GM12873 (cell line): ENCODE results near the gene TSPYL6.

ENCODE experiments used
- TF ChIP-seq, protein P1 (sequence below): IDR thresholded peaks from 2 replicates; pipeline ENCODE4 v1.5.1; 2012; ENCODE audit warnings: low read depth, mild to moderate bottlenecking, moderate library complexity, low read length, control low read depth; ENCODE audit not compliant: insufficient read depth; ENCODE audit errors: missing control alignments

TSPYL6 gene

DNA sequence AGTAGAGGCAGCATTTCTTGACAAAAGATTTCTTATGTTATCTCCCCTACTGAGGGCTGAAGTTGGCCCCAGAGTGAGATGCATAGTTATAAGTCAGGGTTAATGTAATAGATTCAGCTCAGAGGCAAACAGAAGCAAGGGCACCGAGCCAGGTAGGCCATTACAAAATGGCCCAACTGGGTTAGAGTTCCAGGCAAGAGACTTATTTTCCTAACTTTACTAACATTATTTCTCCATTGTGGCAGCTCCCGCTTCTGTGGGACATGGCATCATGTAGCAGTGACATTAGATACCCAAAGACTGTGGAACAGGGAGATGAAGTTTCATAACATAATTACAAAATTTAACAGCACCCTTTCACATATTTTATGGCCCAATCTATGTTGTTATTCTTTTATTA, 27.1 kb downstream of the TSPYL6 start:
- TF ChIP-seq, protein P1, sequence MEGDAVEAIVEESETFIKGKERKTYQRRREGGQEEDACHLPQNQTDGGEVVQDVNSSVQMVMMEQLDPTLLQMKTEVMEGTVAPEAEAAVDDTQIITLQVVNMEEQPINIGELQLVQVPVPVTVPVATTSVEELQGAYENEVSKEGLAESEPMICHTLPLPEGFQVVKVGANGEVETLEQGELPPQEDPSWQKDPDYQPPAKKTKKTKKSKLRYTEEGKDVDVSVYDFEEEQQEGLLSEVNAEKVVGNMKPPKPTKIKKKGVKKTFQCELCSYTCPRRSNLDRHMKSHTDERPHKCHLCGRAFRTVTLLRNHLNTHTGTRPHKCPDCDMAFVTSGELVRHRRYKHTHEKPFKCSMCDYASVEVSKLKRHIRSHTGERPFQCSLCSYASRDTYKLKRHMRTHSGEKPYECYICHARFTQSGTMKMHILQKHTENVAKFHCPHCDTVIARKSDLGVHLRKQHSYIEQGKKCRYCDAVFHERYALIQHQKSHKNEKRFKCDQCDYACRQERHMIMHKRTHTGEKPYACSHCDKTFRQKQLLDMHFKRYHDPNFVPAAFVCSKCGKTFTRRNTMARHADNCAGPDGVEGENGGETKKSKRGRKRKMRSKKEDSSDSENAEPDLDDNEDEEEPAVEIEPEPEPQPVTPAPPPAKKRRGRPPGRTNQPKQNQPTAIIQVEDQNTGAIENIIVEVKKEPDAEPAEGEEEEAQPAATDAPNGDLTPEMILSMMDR: no peak

DNA sequence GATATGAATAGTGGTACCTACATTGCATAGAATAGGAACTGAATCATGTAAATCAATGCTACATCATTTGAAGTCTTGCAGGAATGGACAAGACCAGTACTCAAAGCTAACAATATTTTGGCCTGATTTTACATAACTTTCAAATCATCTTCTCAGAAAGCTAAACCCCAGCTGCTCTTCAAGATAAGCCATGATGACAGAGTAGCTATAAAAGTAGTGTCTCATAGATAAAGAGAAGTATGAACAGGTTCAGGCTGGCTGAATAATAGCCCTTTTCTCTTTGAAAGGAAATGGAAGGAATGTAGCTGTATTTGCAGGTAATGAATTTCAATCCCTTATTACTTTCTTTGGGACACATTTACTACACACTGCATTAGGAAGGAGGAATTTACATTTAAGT, 28.2 kb downstream of the TSPYL6 start:
- TF ChIP-seq, protein P1: no peak

DNA sequence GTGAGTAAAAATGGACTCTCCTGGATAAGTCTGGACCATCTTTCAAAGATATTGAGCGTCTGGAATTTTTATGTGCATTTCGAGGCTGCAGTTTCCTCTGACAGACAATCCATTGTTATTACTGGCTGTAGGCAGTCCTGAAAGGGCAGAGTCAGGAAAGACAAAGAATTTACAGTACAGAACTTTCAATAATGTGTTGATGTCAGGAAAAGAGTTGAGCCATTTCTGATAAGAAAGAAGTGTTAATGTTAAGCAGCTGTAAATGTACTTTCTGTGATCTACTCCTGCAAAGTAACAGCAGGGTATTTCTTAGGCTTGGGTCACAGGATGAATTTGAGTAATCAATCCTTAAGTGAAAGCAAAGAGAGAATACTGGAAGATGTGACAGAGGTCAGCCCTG, 29.8 kb downstream of the TSPYL6 start:
- TF ChIP-seq, protein P1: no peak

DNA sequence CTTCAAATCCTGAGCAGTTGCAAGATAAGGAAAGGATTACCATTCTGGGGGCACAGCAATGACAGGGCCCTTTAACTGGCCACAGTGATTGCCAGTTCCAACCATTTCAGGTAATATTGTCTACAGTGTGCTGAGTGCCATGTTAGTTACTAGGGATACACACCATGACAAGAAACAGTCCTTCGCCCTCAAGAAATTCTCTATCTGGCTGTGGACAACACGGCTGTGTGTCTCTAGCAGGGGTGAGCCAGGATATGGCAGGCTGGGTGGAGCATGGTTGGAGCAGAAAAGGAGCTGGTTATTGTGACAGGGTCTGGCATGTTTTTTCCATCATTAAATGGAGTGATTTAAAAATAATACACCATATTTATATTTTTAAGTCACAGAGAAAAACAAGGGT, 31.0 kb downstream of the TSPYL6 start:
- TF ChIP-seq, protein P1: no peak

DNA sequence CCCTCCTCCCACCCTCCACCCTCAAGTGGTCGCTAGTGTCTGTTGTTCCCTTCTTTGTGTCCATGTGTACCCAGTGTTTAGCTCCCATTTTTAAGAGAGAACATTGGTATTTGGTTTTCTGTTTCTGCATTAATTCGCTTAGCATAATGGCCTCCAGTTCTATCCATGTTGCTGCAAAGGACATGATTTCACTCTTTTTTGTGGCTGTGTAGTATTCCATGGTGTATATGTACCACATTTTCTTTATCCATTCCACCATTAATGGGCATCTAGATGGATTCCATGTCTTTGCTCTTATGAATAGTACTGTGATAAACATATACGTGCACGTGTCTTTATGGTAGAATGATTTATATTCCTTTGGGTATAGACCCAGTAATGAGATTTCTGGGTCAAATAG, 42.9 kb downstream of the TSPYL6 start:
- TF ChIP-seq, protein P1: no peak

DNA sequence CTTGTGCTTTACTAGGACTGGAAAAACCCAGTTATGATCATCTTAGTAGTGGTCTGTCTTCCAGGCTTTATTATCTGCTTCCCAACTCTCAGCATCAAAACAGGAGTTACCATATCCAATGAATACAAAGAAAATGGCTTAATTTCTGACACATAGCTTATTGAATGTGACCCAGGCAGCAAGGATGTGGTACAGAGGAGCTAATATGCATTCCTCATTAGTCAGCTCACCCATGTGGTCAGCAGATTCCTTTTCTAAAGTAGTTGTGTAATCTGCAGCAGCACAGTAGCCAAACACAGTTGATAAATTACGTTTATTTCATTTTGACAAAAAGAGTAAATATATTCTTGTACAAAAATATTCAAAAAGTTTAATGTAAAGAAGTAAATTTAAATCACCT, 43.6 kb downstream of the TSPYL6 start:
- TF ChIP-seq, protein P1: no peak

DNA sequence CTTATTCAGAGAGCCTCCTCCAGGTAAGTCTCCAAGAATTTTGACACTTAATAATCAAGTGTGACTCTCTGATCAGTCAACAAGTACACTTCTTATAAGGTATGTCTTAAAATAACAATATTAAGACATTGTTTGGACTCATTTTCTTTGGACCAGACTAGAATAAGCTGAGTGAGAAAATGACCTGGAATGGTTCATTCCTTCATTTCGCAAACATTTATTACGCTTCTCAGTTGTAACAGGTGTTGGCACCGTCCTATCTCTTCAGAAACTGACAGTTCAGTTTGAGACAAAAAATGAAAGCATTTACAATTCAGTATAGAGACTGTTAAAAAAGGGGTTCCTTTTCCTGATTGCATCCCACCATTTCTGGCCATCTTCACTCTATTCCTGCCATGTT, 46.6 kb downstream of the TSPYL6 start:
- TF ChIP-seq, protein P1: no peak
